ENCODE results near the gene PDE11A. TPM values are rescaled to one million over a fixed set of nuclear protein-coding genes. Genes with fewer than 3 reads are reported as not detected.

The PDE11A gene
- total RNA-seq, 1 donor from 2014 or later = 0.75 TPM

- DNase-seq (ENCODE audit: low spot score in 2 of 2) = no peak
- Histone ChIP-seq H3K27me3 (no peaks in the 10 kb centered on the region), H3K36me3 (no peaks in the 10 kb centered on the region), H3K4me3 (no peak overlapping the region), H3K9me3 (no peaks in the 10 kb centered on the region), H3K27ac (no peak overlapping the region), H3K4me1 (no peaks in the 10 kb centered on the region)
- intact Hi-C loops (cut with DNase I) = no loop called here
- TF ChIP-seq CTCF (IDR thresholded peaks at IDR 0.05) = no peak
Measured at GRCh38 chr2:177742851-177743250, 329.7 kb downstream of the PDE11A start.

- no peak for TF ChIP-seq CTCF (IDR thresholded peaks at IDR 0.05)
- Histone ChIP-seq H3K36me3 (no peaks in the 10 kb centered on the region), H3K27ac (no peak overlapping the region), H3K4me1 (no peaks in the 10 kb centered on the region), H3K4me3 (no peak overlapping the region), H3K9me3 (no peaks in the 10 kb centered on the region), H3K27me3 (no peaks in the 10 kb centered on the region)
- intact Hi-C loops (cut with DNase I) = no loop called here
- no peak for DNase-seq (ENCODE audit: low spot score in 2 of 2)
Measured at GRCh38 chr2:177741866-177742265, 330.7 kb downstream of the PDE11A start.

GRCh38 chr2:177740700-177741099 is 331.9 kb downstream of the PDE11A start:
- no peak for DNase-seq (ENCODE audit: low spot score in 2 of 2)
- no peak for TF ChIP-seq CTCF (IDR thresholded peaks at IDR 0.05)
- Histone ChIP-seq H3K27me3 (no peaks in the 10 kb centered on the region), H3K4me3 (no peak overlapping the region), H3K36me3 (no peaks in the 10 kb centered on the region), H3K4me1 (no peaks in the 10 kb centered on the region), H3K9me3 (no peaks in the 10 kb centered on the region), H3K27ac (no peak overlapping the region)
- intact Hi-C loops (cut with DNase I) = no loop called here

DNA sequence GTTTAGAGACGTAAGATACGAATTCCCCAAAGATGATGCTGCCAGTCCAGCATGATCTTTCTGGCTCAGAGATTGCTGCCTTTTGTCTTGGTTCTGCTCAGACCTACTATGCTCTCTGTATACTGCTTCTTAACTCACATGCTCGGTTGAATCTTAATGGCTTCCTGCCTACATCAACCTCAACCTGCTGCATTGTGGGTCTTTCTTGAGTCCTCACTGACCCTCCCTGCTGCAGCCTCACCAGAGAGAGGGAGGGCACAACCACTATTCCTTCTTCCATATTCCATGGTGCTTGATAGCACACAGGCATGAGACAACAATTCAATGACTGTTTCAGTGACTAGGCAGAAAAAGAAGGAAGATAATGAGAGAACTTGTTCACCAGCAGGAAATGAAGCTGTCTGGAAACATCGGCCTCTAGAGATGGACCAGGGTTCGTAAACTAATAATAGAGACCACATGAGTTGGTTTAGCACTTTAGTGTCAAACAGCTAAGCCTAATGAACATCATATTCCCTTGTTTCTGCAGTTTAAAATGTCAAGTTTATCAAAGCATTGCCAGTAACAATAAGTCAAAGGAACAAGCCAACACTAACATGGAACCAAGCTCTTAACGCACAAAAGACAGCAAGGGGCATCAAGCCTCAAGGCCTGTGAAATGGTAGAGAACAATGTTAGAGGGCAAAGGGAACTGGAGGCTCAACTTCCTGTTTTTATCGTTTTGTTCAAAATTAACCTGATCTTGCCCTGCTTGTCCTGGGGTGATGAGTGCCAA is 333.9 kb downstream of the PDE11A start:
- no peaks in the 10 kb centered on the region for H3K36me3 ChIP-seq
- H3K27me3 ChIP-seq = no peaks in the 10 kb centered on the region
- H3K4me3 ChIP-seq = no peak overlapping the region
- no peaks in the 10 kb centered on the region for H3K9me3 ChIP-seq
- no peaks in the 10 kb centered on the region for H3K4me1 ChIP-seq
- H3K27ac ChIP-seq = no peak overlapping the region
- intact Hi-C loops (cut with DNase I) = no loop called here
- TF ChIP-seq CTCF (IDR thresholded peaks at IDR 0.05) = no peak
- no peak for DNase-seq (ENCODE audit: low spot score in 2 of 2)

DNA sequence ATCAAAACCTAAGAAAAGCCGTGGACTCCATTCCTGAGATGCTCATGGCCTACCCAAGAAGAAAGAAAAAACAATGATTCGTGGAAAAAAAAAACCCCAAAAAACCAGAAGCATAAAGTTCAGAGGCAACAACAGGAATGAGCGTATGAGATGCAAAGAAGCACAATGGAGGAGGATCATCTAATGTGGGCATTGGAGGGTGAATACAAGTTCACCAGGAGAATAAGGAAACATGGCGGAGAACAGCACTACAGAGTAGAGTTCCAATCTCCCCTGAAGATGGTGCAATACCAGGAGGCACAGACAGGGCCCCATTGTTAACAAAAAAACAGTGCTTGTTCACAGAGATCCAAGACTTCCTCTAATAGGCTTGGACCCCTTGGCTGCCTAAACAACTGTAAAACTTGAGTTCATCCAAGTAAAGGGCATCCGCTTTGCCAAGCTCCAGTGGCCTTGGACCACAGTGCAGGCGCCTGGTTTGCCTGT is 337.2 kb downstream of the PDE11A start:
- Histone ChIP-seq H3K27me3 (no peaks in the 10 kb centered on the region), H3K36me3 (no peaks in the 10 kb centered on the region), H3K27ac (no peak overlapping the region), H3K9me3 (no peaks in the 10 kb centered on the region), H3K4me1 (no peaks in the 10 kb centered on the region), H3K4me3 (no peak overlapping the region)
- TF ChIP-seq CTCF (IDR thresholded peaks at IDR 0.05) = no peak
- DNase-seq (ENCODE audit: low spot score in 2 of 2) = no peak
- intact Hi-C loops (cut with DNase I) = no loop called here
